Measurements from ENCODE around the gene PMP22.

PMP22 gene

DNA sequence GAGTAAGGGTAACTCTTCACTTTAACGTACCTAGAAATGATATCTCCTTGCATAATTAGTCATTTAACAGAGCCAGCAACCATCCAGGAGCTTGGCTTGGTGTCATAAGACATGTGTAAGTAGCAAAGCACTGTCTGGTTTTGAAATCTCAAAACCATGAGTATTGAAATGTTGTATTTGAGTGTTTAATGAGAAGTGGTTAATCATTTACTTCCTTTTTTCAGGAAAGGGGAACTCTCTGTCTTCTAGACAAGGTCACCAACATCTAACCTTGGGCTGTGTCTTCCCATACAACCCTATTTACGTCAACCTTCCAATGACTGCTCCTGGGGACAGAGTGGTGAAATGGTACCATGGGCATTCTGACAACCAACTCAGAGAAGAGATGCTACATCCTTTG lies 27.1 kb downstream of the PMP22 start:
- no peak overlapping the region for H3K27ac ChIP-seq
- TF ChIP-seq, protein P1, sequence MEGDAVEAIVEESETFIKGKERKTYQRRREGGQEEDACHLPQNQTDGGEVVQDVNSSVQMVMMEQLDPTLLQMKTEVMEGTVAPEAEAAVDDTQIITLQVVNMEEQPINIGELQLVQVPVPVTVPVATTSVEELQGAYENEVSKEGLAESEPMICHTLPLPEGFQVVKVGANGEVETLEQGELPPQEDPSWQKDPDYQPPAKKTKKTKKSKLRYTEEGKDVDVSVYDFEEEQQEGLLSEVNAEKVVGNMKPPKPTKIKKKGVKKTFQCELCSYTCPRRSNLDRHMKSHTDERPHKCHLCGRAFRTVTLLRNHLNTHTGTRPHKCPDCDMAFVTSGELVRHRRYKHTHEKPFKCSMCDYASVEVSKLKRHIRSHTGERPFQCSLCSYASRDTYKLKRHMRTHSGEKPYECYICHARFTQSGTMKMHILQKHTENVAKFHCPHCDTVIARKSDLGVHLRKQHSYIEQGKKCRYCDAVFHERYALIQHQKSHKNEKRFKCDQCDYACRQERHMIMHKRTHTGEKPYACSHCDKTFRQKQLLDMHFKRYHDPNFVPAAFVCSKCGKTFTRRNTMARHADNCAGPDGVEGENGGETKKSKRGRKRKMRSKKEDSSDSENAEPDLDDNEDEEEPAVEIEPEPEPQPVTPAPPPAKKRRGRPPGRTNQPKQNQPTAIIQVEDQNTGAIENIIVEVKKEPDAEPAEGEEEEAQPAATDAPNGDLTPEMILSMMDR (conservative IDR thresholded peaks at IDR 0.05) = no peak
- TF ChIP-seq ZFX (IDR thresholded peaks at IDR 0.05) = no peak

DNA sequence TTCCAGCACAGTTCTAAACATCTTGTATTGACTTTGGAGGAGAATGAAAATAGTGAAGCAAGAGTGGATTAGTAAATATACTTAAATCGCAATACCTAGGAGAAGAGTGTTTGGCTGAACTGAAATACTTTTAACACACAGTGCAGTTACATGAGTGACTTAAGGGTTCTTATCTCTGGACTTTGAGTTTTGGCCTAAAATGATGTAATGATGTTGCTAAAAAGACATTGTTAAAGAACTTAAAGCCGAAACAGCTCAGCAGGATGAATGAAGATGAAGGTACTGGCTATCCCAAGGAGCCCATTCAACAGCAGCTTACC lies 28.1 kb downstream of the PMP22 start:
- TF ChIP-seq, protein P1 (conservative IDR thresholded peaks at IDR 0.05) = no peak
- no peak for TF ChIP-seq ZFX (IDR thresholded peaks at IDR 0.05)
- no peak overlapping the region for H3K27ac ChIP-seq

DNA sequence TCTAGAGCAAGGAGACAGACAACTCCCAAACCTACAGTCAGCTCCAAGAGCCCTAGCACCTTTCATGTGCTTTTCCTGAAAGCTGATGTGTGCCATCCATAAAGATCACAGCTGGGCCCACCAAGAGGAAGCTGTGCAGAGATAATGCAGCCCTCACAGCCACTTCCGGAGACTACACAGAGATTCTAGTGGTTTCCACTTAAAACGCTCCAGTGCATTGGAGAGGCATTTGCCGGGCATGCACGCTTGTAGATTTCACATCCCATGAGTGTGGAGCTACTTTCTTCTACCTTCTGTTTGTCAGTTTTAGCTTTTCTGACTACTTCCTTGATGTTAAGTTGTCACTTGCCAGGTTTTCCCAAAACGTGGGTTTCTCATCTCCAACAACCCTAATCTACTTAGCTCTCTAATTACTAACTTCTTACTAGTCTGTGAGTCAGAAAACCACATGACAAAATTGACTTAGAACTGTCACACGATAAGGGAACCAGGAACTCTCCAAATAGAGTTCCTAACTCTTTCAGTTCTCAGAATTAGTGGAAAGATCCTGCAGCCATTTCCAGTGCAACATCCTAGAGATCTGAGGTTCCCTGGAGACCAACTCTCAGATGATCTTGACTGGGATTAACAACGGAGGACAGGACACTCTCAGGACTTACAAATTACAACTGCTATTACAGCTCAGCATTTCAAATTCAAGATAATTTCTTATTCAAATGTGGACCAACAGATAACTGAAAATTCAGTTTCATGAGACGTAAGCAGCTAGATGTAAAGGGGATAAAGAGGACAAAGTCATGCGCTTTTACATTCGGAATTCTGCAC lies 28.6 kb downstream of the PMP22 start:
- no peak overlapping the region for H3K27ac ChIP-seq
- TF ChIP-seq, protein P1 (conservative IDR thresholded peaks at IDR 0.05) = no peak
- no peak for TF ChIP-seq ZFX (IDR thresholded peaks at IDR 0.05)

DNA sequence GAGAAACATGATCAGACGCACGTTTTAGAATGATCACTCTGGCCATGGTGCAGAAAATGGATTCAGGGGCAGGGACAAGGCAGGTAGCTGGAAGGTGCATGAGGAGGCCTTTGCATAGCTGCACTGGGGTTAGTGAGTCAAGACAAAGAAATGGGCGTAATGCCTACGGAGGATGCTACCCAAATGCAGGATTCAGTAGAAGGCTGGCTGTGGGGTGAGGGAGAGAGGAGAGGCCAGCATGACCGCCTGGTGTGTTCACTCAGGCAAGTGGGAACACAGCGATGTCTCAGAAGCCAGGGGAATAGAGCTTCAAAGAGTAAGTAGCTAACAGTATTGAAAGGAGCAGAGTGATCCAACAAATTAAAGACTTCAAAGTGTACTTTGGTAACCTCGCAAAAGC lies 31.2 kb downstream of the PMP22 start:
- no peak overlapping the region for H3K27ac ChIP-seq
- no peak for TF ChIP-seq ZFX (IDR thresholded peaks at IDR 0.05)
- TF ChIP-seq, protein P1 (conservative IDR thresholded peaks at IDR 0.05) = no peak

DNA sequence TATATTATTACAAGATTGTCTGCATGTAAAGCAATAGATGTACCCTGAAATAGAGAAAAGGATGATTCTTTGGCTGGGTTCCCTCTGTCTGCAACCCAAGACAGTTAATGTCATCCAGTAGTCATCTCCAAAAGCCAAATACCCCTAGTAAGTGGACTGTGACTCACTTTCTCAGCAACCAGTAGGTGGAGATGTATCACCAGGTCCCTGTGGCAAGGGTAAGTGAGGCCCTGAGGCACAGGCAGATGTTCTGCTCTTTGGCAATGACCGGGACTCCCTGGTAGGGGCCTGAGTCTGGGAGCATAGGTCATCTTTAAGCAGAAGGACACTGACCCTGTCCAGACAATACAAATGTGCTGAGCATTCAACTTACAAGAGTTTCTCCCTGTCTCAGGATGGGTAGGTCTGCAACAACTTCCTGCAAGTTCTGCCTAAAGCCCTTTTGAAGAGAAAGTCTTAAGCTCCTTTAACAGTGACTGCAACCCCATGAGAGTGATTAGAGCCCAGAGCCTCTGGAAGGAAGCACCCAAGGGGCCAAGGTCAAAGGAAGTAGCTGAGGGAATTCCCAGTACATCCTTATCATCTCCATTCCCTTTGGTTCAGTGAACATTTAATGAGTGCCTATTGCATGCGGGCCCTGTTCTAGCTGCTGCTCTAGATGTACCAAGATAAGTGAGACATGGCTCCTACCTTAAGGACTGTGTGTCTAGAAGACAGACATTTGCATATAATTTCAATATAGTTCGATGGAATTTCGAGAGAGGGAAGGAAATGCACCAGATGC lies 31.9 kb downstream of the PMP22 start:
- no peak overlapping the region for H3K27ac ChIP-seq
- TF ChIP-seq ZFX (IDR thresholded peaks at IDR 0.05) = no peak
- TF ChIP-seq, protein P1 (conservative IDR thresholded peaks at IDR 0.05) = peak; percentile 36

DNA sequence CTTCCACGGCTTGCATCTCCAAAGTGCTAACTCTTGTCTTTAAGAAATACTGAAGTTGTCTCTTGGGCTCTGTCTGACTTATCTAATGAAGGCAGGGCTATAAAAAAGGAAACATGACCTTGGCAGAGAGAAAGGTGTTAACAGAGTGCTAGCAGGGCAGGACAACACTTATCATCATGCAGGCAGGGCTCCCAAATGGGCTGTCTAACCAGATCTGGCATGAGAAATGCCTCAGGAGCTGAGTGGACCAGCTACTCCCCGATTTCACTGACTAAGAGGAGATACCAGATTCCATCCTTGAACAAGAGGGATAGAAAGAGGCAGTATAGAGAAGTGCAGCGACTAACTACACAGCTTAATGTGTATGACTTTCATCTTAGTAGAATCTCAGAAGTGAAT lies 32.6 kb downstream of the PMP22 start:
- no peak for TF ChIP-seq ZFX (IDR thresholded peaks at IDR 0.05)
- TF ChIP-seq, protein P1 (conservative IDR thresholded peaks at IDR 0.05) = no peak
- no peak overlapping the region for H3K27ac ChIP-seq

DNA sequence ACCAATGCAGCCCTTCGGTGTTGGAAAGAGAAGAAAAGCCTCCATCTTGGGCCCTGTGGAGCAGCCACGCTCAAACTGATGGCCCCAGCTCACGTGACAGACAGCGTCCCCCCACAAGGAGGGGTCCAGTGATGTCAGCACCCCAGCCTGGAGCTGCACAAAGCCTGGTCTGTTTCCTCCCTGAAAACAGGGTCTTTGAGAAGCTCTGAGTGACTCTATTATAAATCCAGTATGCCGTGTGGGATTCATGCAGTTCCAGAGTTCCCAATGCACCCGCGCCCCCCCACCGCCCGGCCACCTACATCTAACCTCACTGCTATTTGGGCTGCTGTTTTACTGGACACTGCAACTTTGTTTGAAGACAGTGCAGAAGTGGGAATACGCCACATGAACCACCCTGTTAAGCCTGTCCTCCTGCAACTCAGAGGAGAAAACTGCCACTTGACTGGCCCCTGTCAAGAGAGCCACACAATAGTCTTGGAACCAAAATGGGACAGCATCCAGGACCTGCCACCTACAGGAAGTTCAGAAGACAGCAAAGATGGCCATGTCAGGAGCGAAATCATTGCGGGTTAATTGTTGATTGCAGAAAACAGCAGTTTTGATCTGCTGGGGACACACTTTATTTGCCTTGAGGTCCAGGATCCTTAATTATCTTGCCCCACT lies 33.1 kb downstream of the PMP22 start:
- TF ChIP-seq, protein P1 (conservative IDR thresholded peaks at IDR 0.05) = no peak
- TF ChIP-seq ZFX (IDR thresholded peaks at IDR 0.05) = no peak
- H3K27ac ChIP-seq = no peak overlapping the region
